ENCODE data around the gene NOVA2.

The NOVA2 gene

GRCh38 chr19:46000491-46001246, 27.0 kb upstream of the NOVA2 start:
- Histone ChIP-seq H3K4me1 (ENCODE audit: control insufficient read depth in 5 of 5, insufficient read depth in 5 of 5, low read length in 5 of 5) (peaks cover 5 to 22% (median 18%) of the 10 kb centered on the region in 5 donors), H3K9me3 (ENCODE audit: control insufficient read depth in 5 of 5, low read length in 5 of 5) (no peaks in the 10 kb centered on the region), H3K4me3 (ENCODE audit: low read depth in 1 of 5, low read length in 5 of 5) (peak overlapping the region in 1 of 5 donors; percentile 4), H3K27ac (ENCODE audit: low read depth, low read length) (no peak overlapping the region), H3K27me3 (ENCODE audit: control insufficient read depth in 5 of 5, insufficient read depth in 4 of 5, low read length in 5 of 5) (peaks cover 4 to 27% (median 7%) of the 10 kb centered on the region in 5 donors), H3K36me3 (ENCODE audit: control insufficient read depth in 5 of 5, insufficient read depth in 5 of 5, low read length in 5 of 5) (peaks cover 5 to 15% (median 12%) of the 10 kb centered on the region in 5 donors), H3K9ac (ENCODE audit: low read length in 5 of 5) (no peak overlapping the region)

GRCh38 chr19:45999653-46000121, 26.0 kb upstream of the NOVA2 start:
- Histone ChIP-seq H3K4me3 (ENCODE audit: low read depth in 1 of 5, low read length in 5 of 5) (peak overlapping the region in 1 of 5 donors; percentile 7), H3K36me3 (ENCODE audit: control insufficient read depth in 5 of 5, insufficient read depth in 5 of 5, low read length in 5 of 5) (peaks cover 0 to 15% (median 11%) of the 10 kb centered on the region in 5 donors), H3K27ac (ENCODE audit: low read depth, low read length) (no peak overlapping the region), H3K27me3 (ENCODE audit: control insufficient read depth in 5 of 5, insufficient read depth in 4 of 5, low read length in 5 of 5) (peaks cover 4 to 27% (median 7%) of the 10 kb centered on the region in 5 donors), H3K4me1 (ENCODE audit: control insufficient read depth in 5 of 5, insufficient read depth in 5 of 5, low read length in 5 of 5) (peaks cover 6 to 26% (median 23%) of the 10 kb centered on the region in 5 donors), H3K9me3 (ENCODE audit: control insufficient read depth in 5 of 5, low read length in 5 of 5) (no peaks in the 10 kb centered on the region), H3K9ac (ENCODE audit: low read length in 5 of 5) (no peak overlapping the region)

- H3K9ac ChIP-seq (ENCODE audit: low read length in 5 of 5), result no peak overlapping the region
- H3K4me3 ChIP-seq (ENCODE audit: low read depth in 1 of 5, low read length in 5 of 5), result no peak overlapping the region
Measured at GRCh38 chr19:45998834-45999233, 25.2 kb upstream of the NOVA2 start.

GRCh38 chr19:45996933-45997332, 23.3 kb upstream of the NOVA2 start:
- Histone ChIP-seq H3K27ac (ENCODE audit: low read depth, low read length) (no peak overlapping the region), H3K36me3 (ENCODE audit: control insufficient read depth in 5 of 5, insufficient read depth in 5 of 5, low read length in 5 of 5) (peaks cover 0 to 5% (median 4%) of the 10 kb centered on the region in 5 donors), H3K9ac (ENCODE audit: low read length in 5 of 5) (peak overlapping the region in 1 of 5 donors; percentile 43), H3K9me3 (ENCODE audit: control insufficient read depth in 5 of 5, low read length in 5 of 5) (no peaks in the 10 kb centered on the region), H3K4me3 (ENCODE audit: low read depth in 1 of 5, low read length in 5 of 5) (no peak overlapping the region), H3K27me3 (ENCODE audit: control insufficient read depth in 5 of 5, insufficient read depth in 4 of 5, low read length in 5 of 5) (peaks cover 4 to 27% (median 7%) of the 10 kb centered on the region in 5 donors), H3K4me1 (ENCODE audit: control insufficient read depth in 5 of 5, insufficient read depth in 5 of 5, low read length in 5 of 5) (peaks cover 6 to 30% (median 26%) of the 10 kb centered on the region in 5 donors)

More at GRCh38 chr19:45998834-45999233, 25.2 kb upstream of the NOVA2 start:
- Histone ChIP-seq H3K9me3 (ENCODE audit: control insufficient read depth in 5 of 5, low read length in 5 of 5) (no peaks in the 10 kb centered on the region), H3K27me3 (ENCODE audit: control insufficient read depth in 5 of 5, insufficient read depth in 4 of 5, low read length in 5 of 5) (peaks cover 4 to 27% (median 7%) of the 10 kb centered on the region in 5 donors), H3K27ac (ENCODE audit: low read depth, low read length) (no peak overlapping the region), H3K36me3 (ENCODE audit: control insufficient read depth in 5 of 5, insufficient read depth in 5 of 5, low read length in 5 of 5) (peaks cover 0 to 13% (median 11%) of the 10 kb centered on the region in 5 donors), H3K4me1 (ENCODE audit: control insufficient read depth in 5 of 5, insufficient read depth in 5 of 5, low read length in 5 of 5) (peaks cover 6 to 30% (median 26%) of the 10 kb centered on the region in 5 donors)

GRCh38 chr19:45995715-45996385, 22.2 kb upstream of the NOVA2 start:
- Histone ChIP-seq H3K4me1 (ENCODE audit: control insufficient read depth in 5 of 5, insufficient read depth in 5 of 5, low read length in 5 of 5) (peaks cover 6 to 30% (median 26%) of the 10 kb centered on the region in 5 donors), H3K9ac (ENCODE audit: low read length in 5 of 5) (peak overlapping the region; percentile 59 to 90 (median 83)), H3K27ac (ENCODE audit: low read depth, low read length) (peak overlapping the region; percentile 81), H3K36me3 (ENCODE audit: control insufficient read depth in 5 of 5, insufficient read depth in 5 of 5, low read length in 5 of 5) (peaks cover 0 to 5% (median 4%) of the 10 kb centered on the region in 5 donors), H3K4me3 (ENCODE audit: low read depth in 1 of 5, low read length in 5 of 5) (peak overlapping the region; percentile 76 to 95 (median 91)), H3K9me3 (ENCODE audit: control insufficient read depth in 5 of 5, low read length in 5 of 5) (no peaks in the 10 kb centered on the region), H3K27me3 (ENCODE audit: control insufficient read depth in 5 of 5, insufficient read depth in 4 of 5, low read length in 5 of 5) (peaks cover 4 to 27% (median 7%) of the 10 kb centered on the region in 5 donors)

- H3K27ac ChIP-seq (ENCODE audit: low read depth, low read length), result peak within 1 kb of the TSS; percentile 81
Measured at GRCh38 chr19:45994998-45995714, 21.5 kb upstream of the NOVA2 start, which contains the start of gene CCDC61. Gene CCDC61, plus strand, starts transcription at chr19:45995467. Its CDS starts 7,552 bp downstream, at chr19:46003019.

GRCh38 chr19:45994456-45994997, 20.9 kb upstream of the NOVA2 start:
- no peak overlapping the region for H3K27ac ChIP-seq (ENCODE audit: low read depth, low read length)
- peaks cover 0 to 14% (median 4%) of the 10 kb centered on the region in 5 donors for H3K27me3 ChIP-seq (ENCODE audit: control insufficient read depth in 5 of 5, insufficient read depth in 4 of 5, low read length in 5 of 5)
- H3K4me3 ChIP-seq (ENCODE audit: low read depth in 1 of 5, low read length in 5 of 5), result peak overlapping the region; percentile 64 to 89 (median 76)
- H3K9me3 ChIP-seq (ENCODE audit: control insufficient read depth in 5 of 5, low read length in 5 of 5), result no peaks in the 10 kb centered on the region
- peaks cover 0 to 5% (median 4%) of the 10 kb centered on the region in 5 donors for H3K36me3 ChIP-seq (ENCODE audit: control insufficient read depth in 5 of 5, insufficient read depth in 5 of 5, low read length in 5 of 5)
- H3K9ac ChIP-seq (ENCODE audit: low read length in 5 of 5), result peak overlapping the region in 4 of 5 donors; percentile 7 to 75 (median 62)
- H3K4me1 ChIP-seq (ENCODE audit: control insufficient read depth in 5 of 5, insufficient read depth in 5 of 5, low read length in 5 of 5), result peaks cover 6 to 23% (median 18%) of the 10 kb centered on the region in 5 donors

More at GRCh38 chr19:45994998-45995714, 21.5 kb upstream of the NOVA2 start, which contains the start of gene CCDC61:
- Histone ChIP-seq H3K9me3 (ENCODE audit: control insufficient read depth in 5 of 5, low read length in 5 of 5) (no peaks in the 10 kb centered on the region), H3K4me3 (ENCODE audit: low read depth in 1 of 5, low read length in 5 of 5) (peak within 1 kb of the TSS; percentile 76 to 95 (median 91)), H3K4me1 (ENCODE audit: control insufficient read depth in 5 of 5, insufficient read depth in 5 of 5, low read length in 5 of 5) (peaks cover 6 to 27% (median 23%) of the 10 kb centered on the region in 5 donors), H3K36me3 (ENCODE audit: control insufficient read depth in 5 of 5, insufficient read depth in 5 of 5, low read length in 5 of 5) (peaks cover 0 to 5% (median 4%) of the 10 kb centered on the region in 5 donors), H3K27me3 (ENCODE audit: control insufficient read depth in 5 of 5, insufficient read depth in 4 of 5, low read length in 5 of 5) (peaks cover under 1 to 20% (median 7%) of the 10 kb centered on the region in 5 donors), H3K9ac (ENCODE audit: low read length in 5 of 5) (peak within 1 kb of the TSS; percentile 59 to 90 (median 83))

- H3K9me3 ChIP-seq (ENCODE audit: control insufficient read depth in 5 of 5, low read length in 5 of 5), result no peaks in the 10 kb centered on the region
Measured at GRCh38 chr19:45990113-45990728, 16.6 kb upstream of the NOVA2 start.

GRCh38 chr19:45985321-45985720, 11.7 kb upstream of the NOVA2 start:
- no peak overlapping the region for H3K27ac ChIP-seq (ENCODE audit: low read depth, low read length)
- no peaks in the 10 kb centered on the region for H3K36me3 ChIP-seq (ENCODE audit: control insufficient read depth in 5 of 5, insufficient read depth in 5 of 5, low read length in 5 of 5)
- no peak overlapping the region for H3K9ac ChIP-seq (ENCODE audit: low read length in 5 of 5)
- peaks cover 0 to 2% (median 0%) of the 10 kb centered on the region in 5 donors for H3K9me3 ChIP-seq (ENCODE audit: control insufficient read depth in 5 of 5, low read length in 5 of 5)
- peaks cover 0 to 7% (median 0%) of the 10 kb centered on the region in 5 donors for H3K27me3 ChIP-seq (ENCODE audit: control insufficient read depth in 5 of 5, insufficient read depth in 4 of 5, low read length in 5 of 5)
- H3K4me3 ChIP-seq (ENCODE audit: low read depth in 1 of 5, low read length in 5 of 5), result no peak overlapping the region
- H3K4me1 ChIP-seq (ENCODE audit: control insufficient read depth in 5 of 5, insufficient read depth in 5 of 5, low read length in 5 of 5), result no peaks in the 10 kb centered on the region

More at GRCh38 chr19:45990113-45990728, 16.6 kb upstream of the NOVA2 start:
- H3K9ac ChIP-seq (ENCODE audit: low read length in 5 of 5), result no peak overlapping the region
- peaks cover 0 to 2% (median 0%) of the 10 kb centered on the region in 5 donors for H3K27me3 ChIP-seq (ENCODE audit: control insufficient read depth in 5 of 5, insufficient read depth in 4 of 5, low read length in 5 of 5)
- H3K27ac ChIP-seq (ENCODE audit: low read depth, low read length), result no peak overlapping the region
- H3K36me3 ChIP-seq (ENCODE audit: control insufficient read depth in 5 of 5, insufficient read depth in 5 of 5, low read length in 5 of 5), result no peaks in the 10 kb centered on the region
- no peak overlapping the region for H3K4me3 ChIP-seq (ENCODE audit: low read depth in 1 of 5, low read length in 5 of 5)
- peaks cover 0 to 12% (median 6%) of the 10 kb centered on the region in 5 donors for H3K4me1 ChIP-seq (ENCODE audit: control insufficient read depth in 5 of 5, insufficient read depth in 5 of 5, low read length in 5 of 5)
